SK-N-SH treated with all-trans-retinoic acid at 6 μM for 48 hours (cell line): ENCODE data around the gene ENTPD2.
A peak's percentile ranks its signal among the peaks of the same experiment; 100 is the strongest.

ENCODE experiments used
- ATAC-seq: fragments of 200-7000 bp; cut with Tn5 transposase; 3 replicates; pipeline ENCODE4 v1.9.1; 2020; ENCODE audit warnings: mild to moderate bottlenecking, moderate library complexity
- BACH2 ChIP-seq: fragments of 250-450 bp; sonication (Bioruptor Pico); IDR thresholded peaks from 2 replicates; pipeline ENCODE4 v1.9.0; 2021; ENCODE audit warnings: mild to moderate bottlenecking, borderline replicate concordance
- CREB5 ChIP-seq: fragments of 250-450 bp; sonication (Bioruptor Pico); IDR thresholded peaks from 2 replicates; pipeline ENCODE4 v1.5.1; 2020; ENCODE audit warnings: low read depth, mild to moderate bottlenecking, moderate library complexity
- CSDC2 ChIP-seq: fragments of 250-450 bp; sonication (Bioruptor Pico); IDR thresholded peaks from 2 replicates; pipeline ENCODE4 v1.5.0; 2020; ENCODE audit warnings: mild to moderate bottlenecking, moderate library complexity
- ESRRG ChIP-seq: fragments of 250-450 bp; sonication (Bioruptor Pico); IDR thresholded peaks from 2 replicates; pipeline ENCODE4 v1.6.1; 2021; ENCODE audit warnings: mild to moderate bottlenecking
- GLIS3 ChIP-seq: fragments of 250-450 bp; sonication (Bioruptor Pico); IDR thresholded peaks from 2 replicates; pipeline ENCODE4 v1.5.0; 2020; ENCODE audit warnings: mild to moderate bottlenecking, moderate library complexity
- ISL1 ChIP-seq: fragments of 250-450 bp; sonication (Bioruptor Pico); IDR thresholded peaks from 2 replicates; pipeline ENCODE4 v2.1.2; 2022; ENCODE audit warnings: mild to moderate bottlenecking, moderate library complexity
- OSR1 ChIP-seq: fragments of 250-450 bp; sonication (Bioruptor Pico); IDR thresholded peaks from 2 replicates; pipeline ENCODE4 v1.8.0; 2022; ENCODE audit warnings: moderate library complexity, mild to moderate bottlenecking, inconsistent platforms
- POU6F1 ChIP-seq: fragments of 250-450 bp; sonication (Bioruptor Pico); IDR thresholded peaks from 2 replicates; pipeline ENCODE4 v1.8.0; 2021; ENCODE audit warnings: low read depth, mild to moderate bottlenecking, moderate library complexity, borderline replicate concordance
- PPARA ChIP-seq: fragments of 250-450 bp; sonication (Bioruptor Pico); IDR thresholded peaks from 2 replicates; pipeline ENCODE4 v1.5.0; 2020; ENCODE audit warnings: mild to moderate bottlenecking, borderline replicate concordance
- RARB ChIP-seq: fragments of 250-450 bp; sonication (Bioruptor Pico); IDR thresholded peaks from 2 replicates; pipeline ENCODE4 v1.8.0; 2021; ENCODE audit warnings: mild to moderate bottlenecking, moderate library complexity
- SNAI2 ChIP-seq: fragments of 250-450 bp; sonication (Bioruptor Pico); IDR thresholded peaks from 2 replicates; pipeline ENCODE4 v1.5.0; 2020; ENCODE audit warnings: mild to moderate bottlenecking, moderate library complexity
- TCF4 ChIP-seq: fragments of 250-450 bp; sonication (Bioruptor Pico); IDR thresholded peaks from 2 replicates; pipeline ENCODE4 v1.8.0; 2021; ENCODE audit warnings: mild to moderate bottlenecking, moderate library complexity, borderline replicate concordance
- TOX ChIP-seq: fragments of 250-450 bp; sonication (Bioruptor Pico); IDR thresholded peaks from 2 replicates; pipeline ENCODE4 v1.8.0; 2021; ENCODE audit warnings: mild to moderate bottlenecking, moderate library complexity, borderline replicate concordance
- TSHZ2 ChIP-seq: fragments of 250-450 bp; sonication (Bioruptor Pico); IDR thresholded peaks from 2 replicates; pipeline ENCODE4 v1.5.0; 2020; ENCODE audit warnings: mild to moderate bottlenecking, moderate library complexity
- ZC3H10 ChIP-seq: fragments of 250-450 bp; sonication (Bioruptor Pico); IDR thresholded peaks from 2 replicates; pipeline ENCODE4 v1.5.1; 2021; ENCODE audit warnings: mild to moderate bottlenecking, moderate library complexity
- ZFP3 ChIP-seq: fragments of 250-450 bp; sonication (Bioruptor Pico); IDR thresholded peaks from 2 replicates; pipeline ENCODE4 v1.5.0; 2020; ENCODE audit warnings: mild to moderate bottlenecking, moderate library complexity
- ZFP30 ChIP-seq: fragments of 450-650 bp; formaldehyde crosslinking; IDR thresholded peaks from 2 replicates; pipeline ENCODE4 v1.5.0; 2022; ENCODE audit warnings: mild to moderate bottlenecking, moderate library complexity
- ZNF70 ChIP-seq: fragments of 450-650 bp; formaldehyde crosslinking; IDR thresholded peaks from 2 replicates; pipeline ENCODE4 v1.5.0; 2020; ENCODE audit warnings: mild to moderate bottlenecking, moderate library complexity
- ZNF8 ChIP-seq: fragments of 450-650 bp; formaldehyde crosslinking; IDR thresholded peaks from 2 replicates; pipeline ENCODE4 v1.5.0; 2020; ENCODE audit warnings: mild to moderate bottlenecking, moderate library complexity

Gene ENTPD2

GRCh38 chr9:137055385-137056364, 1.8 kb upstream of the ENTPD2 start:
- TF ChIP-seq GLIS3 (CRISPR knock-in tag) (no peak), TSHZ2 (CRISPR knock-in tag) (peak; percentile 71; the same call in 1 of the 2 replicates), ZFP30 (no peak), TCF4 (CRISPR knock-in tag) (no peak), OSR1 (CRISPR knock-in tag) (no peak), CREB5 (CRISPR knock-in tag) (no peak), ZNF70 (no peak), SNAI2 (CRISPR knock-in tag) (no peak)
- TF ChIP-seq, all 23 proteins: peak for 1

GRCh38 chr9:137054932-137055384, 1.1 kb upstream of the ENTPD2 start:
- ATAC-seq: peak; percentile 17; the same call in 2 of the 3 replicates
- TF ChIP-seq RARB (CRISPR knock-in tag): no peak
- TF ChIP-seq CSDC2 (CRISPR knock-in tag): no peak
- no peak for TF ChIP-seq ZNF70
- no peak for TF ChIP-seq ZFP30
- no peak for TF ChIP-seq TSHZ2 (CRISPR knock-in tag)
- TF ChIP-seq ZNF8: no peak
- no peak for TF ChIP-seq POU6F1 (CRISPR knock-in tag)
- TF ChIP-seq TCF4 (CRISPR knock-in tag): no peak
- no peak for TF ChIP-seq GLIS3 (CRISPR knock-in tag)
- no peak for TF ChIP-seq TOX (CRISPR knock-in tag)
- TF ChIP-seq SNAI2 (CRISPR knock-in tag): no peak
- TF ChIP-seq ESRRG (CRISPR knock-in tag): no peak
- no peak for TF ChIP-seq ISL1
- no peak for TF ChIP-seq PPARA (CRISPR knock-in tag)
- TF ChIP-seq ZFP3 (CRISPR knock-in tag): no peak
- no peak for TF ChIP-seq ZC3H10 (CRISPR knock-in tag)
- TF ChIP-seq, all 23 proteins: peak for 0

More at GRCh38 chr9:137055385-137056364, 1.8 kb upstream of the ENTPD2 start:
- ATAC-seq: peak; percentile 94

- ATAC-seq: no peak
- no peak for TF ChIP-seq ESRRG (CRISPR knock-in tag)
- TF ChIP-seq BACH2: no peak
- TF ChIP-seq, all 23 proteins: peak for 0
Observed at GRCh38 chr9:137052998-137053943, 590 bp downstream of the ENTPD2 start.
